Mononuclear cell (primary cell): Measurements from ENCODE around the gene MRGPRG. TPM values are rescaled to one million over a fixed set of nuclear protein-coding genes. Genes with fewer than 3 reads are reported as not detected.
"Not testable (repeated sequence)": the region's sequence is repeated elsewhere in the genome, so short reads cannot be mapped to it uniquely, and the experiment has no call there.

ENCODE experiments used
- H3K27me3 ChIP-seq: 2 replicates; pipeline ENCODE4 v1.6.0; 2011; ENCODE audit warnings: low read length, control low read depth; ENCODE audit not compliant: insufficient read depth
- H3K4me1 ChIP-seq: 2 replicates; pipeline ENCODE4 v1.5.1; 2011; ENCODE audit warnings: mild to moderate bottlenecking, low read length, control low read depth; ENCODE audit not compliant: insufficient read depth
- H3K4me3 ChIP-seq: 2 replicates; pipeline ENCODE4 v1.5.1; 2011; ENCODE audit warnings: mild to moderate bottlenecking, low read length, moderate library complexity
- H3K9me3 ChIP-seq: 2 replicates; pipeline ENCODE4 v1.5.1; 2011; ENCODE audit warnings: low read depth, mild to moderate bottlenecking, control low read depth, low read length
- total RNA-seq: library from RNA; depleted of rRNA; stranded (reverse); fragments of >200 nt; gene quantifications from one replicate; pipeline ENCODE4 v1.2.3, GENCODE V29; 2012

Gene MRGPRG
- total RNA-seq, 1 donor: not detected

- H3K9me3 ChIP-seq: peaks cover under 1% of the 10 kb centered on the region
- no peak overlapping the region for H3K4me3 ChIP-seq
- H3K4me1 ChIP-seq: no peaks in the 10 kb centered on the region
- no peaks in the 10 kb centered on the region for H3K27me3 ChIP-seq
These were observed 36.2 kb downstream of the MRGPRG start for GRCh38 chr11:3182462-3182852.

GRCh38 chr11:3181725-3182461 is 36.7 kb downstream of the MRGPRG start:
- no peaks in the 10 kb centered on the region for H3K27me3 ChIP-seq
- no peak overlapping the region for H3K4me3 ChIP-seq
- H3K9me3 ChIP-seq: peaks cover 7% of the 10 kb centered on the region
- H3K4me1 ChIP-seq: no peaks in the 10 kb centered on the region

DNA sequence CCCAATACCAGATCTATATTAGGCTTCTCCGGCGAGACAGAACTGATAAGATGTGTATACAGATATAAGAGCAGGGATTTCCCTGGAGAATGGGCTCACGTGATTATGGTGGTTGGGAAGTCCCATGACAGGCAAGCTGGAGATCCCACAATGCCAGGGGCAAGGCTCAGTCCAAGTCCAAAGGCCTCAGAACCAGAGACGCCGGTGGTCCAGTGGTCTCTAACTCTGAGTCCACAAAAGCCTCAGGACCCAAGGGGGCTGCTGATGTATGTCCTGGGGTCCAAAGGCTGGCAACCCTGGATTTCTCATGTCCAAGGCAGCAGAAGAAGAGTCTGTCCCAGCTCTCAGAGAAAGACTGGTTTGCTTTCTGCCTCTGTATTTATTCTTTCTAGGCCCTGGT is 37.7 kb downstream of the MRGPRG start:
- no peak overlapping the region for H3K4me3 ChIP-seq
- no peaks in the 10 kb centered on the region for H3K4me1 ChIP-seq
- peaks cover 16% of the 10 kb centered on the region for H3K9me3 ChIP-seq
- H3K27me3 ChIP-seq: peaks cover 3% of the 10 kb centered on the region

- peaks cover 16% of the 10 kb centered on the region for H3K9me3 ChIP-seq
- H3K27me3 ChIP-seq: peaks cover 3% of the 10 kb centered on the region
These were observed 40.3 kb downstream of the MRGPRG start for GRCh38 chr11:3178349-3178748.

GRCh38 chr11:3177931-3178330 is 40.7 kb downstream of the MRGPRG start:
- peaks cover 3% of the 10 kb centered on the region for H3K27me3 ChIP-seq

More at GRCh38 chr11:3178349-3178748, 40.3 kb downstream of the MRGPRG start:
- Histone ChIP-seq H3K4me1 (no peaks in the 10 kb centered on the region), H3K4me3 (no peak overlapping the region)

DNA sequence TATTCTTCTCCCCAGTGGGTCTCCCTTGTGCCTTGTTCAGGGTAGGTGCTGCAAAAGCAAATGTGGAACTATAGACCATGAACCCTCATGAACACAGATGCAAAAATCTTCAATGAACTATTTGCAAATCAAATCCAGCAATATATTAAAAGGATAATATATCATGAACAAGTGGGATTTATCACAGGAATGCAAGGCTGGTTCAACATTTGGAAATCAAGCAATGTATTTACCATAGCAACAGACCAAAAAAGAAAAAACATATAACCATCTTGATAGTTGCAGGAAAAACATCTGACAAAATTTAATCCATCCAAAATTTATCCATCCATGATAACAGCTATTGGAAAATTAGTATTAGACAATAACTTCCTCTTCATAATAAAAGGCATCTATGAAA is 42.1 kb downstream of the MRGPRG start:
- Histone ChIP-seq H3K9me3 (peaks cover 16% of the 10 kb centered on the region), H3K4me1 (no peaks in the 10 kb centered on the region), H3K27me3 (peaks cover 3% of the 10 kb centered on the region), H3K4me3 (no peak overlapping the region)

More at GRCh38 chr11:3177931-3178330, 40.7 kb downstream of the MRGPRG start:
- H3K4me1 ChIP-seq: no peaks in the 10 kb centered on the region
- H3K4me3 ChIP-seq: no peak overlapping the region
- peaks cover 16% of the 10 kb centered on the region for H3K9me3 ChIP-seq

DNA sequence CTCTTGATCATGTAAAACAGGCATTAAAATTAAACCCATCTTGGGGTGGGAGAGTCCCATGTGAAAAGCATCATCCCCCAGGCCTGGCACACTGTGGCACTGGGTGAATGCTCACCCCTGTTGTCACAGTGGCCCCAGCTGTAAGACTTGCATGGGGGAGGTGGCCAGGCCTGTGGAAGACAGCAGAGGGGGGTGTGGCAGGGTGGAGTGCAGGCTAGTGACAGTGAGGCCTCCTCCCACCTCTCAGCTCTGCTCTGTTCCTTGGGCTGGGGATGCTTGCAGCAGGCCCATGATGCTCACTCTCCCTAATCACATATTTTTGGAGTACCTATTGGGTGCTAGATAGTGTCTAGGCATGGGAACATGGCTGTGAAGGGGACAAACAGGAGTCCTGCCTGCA is 43.4 kb downstream of the MRGPRG start:
- no peak overlapping the region for H3K4me3 ChIP-seq
- peaks cover 16% of the 10 kb centered on the region for H3K9me3 ChIP-seq
- H3K27me3 ChIP-seq: peaks cover 3% of the 10 kb centered on the region
- H3K4me1 ChIP-seq: no peaks in the 10 kb centered on the region

- no peak overlapping the region for H3K4me3 ChIP-seq
- H3K9me3 ChIP-seq: peaks cover 16% of the 10 kb centered on the region
- peaks cover 5% of the 10 kb centered on the region for H3K27me3 ChIP-seq
- peaks cover 5% of the 10 kb centered on the region for H3K4me1 ChIP-seq
These were observed 44.2 kb downstream of the MRGPRG start for GRCh38 chr11:3174387-3174786.

- Histone ChIP-seq H3K4me1 (peaks cover 11% of the 10 kb centered on the region), H3K27me3 (peaks cover 5% of the 10 kb centered on the region), H3K4me3 (no peak overlapping the region), H3K9me3 (peaks cover 16% of the 10 kb centered on the region)
These were observed 44.8 kb downstream of the MRGPRG start for GRCh38 chr11:3173795-3174194.

DNA sequence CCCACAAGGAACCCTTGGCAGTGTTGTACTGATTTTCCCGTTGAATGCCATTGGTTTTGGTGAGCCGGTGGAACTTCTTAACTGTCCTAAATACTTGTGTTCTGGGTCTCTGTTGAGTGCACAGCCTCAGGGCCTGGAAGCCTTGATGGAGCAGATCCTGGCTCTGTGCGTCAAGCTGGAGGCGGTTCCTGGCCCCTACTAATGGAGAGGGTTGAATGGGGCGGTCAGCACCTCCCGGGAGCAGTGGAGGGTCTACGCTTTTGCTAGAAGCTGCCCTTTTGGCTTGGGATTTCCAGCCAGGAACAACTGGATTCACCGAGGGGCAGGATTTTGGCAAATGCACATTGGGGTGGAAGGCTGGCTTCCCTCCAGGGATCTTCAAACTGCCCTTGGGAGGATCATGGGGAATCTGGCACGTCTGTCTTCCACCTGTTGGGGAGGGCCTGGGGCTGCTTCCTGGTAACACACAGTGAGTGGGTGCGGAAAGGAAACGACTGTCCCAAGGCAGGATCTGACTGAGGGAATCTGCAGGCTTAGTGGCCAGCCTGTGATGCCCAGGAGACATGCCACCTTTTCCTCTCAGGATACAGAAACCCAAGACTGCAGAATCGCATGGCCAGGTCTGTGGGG is 46.6 kb downstream of the MRGPRG start:
- no peak overlapping the region for H3K4me3 ChIP-seq

DNA sequence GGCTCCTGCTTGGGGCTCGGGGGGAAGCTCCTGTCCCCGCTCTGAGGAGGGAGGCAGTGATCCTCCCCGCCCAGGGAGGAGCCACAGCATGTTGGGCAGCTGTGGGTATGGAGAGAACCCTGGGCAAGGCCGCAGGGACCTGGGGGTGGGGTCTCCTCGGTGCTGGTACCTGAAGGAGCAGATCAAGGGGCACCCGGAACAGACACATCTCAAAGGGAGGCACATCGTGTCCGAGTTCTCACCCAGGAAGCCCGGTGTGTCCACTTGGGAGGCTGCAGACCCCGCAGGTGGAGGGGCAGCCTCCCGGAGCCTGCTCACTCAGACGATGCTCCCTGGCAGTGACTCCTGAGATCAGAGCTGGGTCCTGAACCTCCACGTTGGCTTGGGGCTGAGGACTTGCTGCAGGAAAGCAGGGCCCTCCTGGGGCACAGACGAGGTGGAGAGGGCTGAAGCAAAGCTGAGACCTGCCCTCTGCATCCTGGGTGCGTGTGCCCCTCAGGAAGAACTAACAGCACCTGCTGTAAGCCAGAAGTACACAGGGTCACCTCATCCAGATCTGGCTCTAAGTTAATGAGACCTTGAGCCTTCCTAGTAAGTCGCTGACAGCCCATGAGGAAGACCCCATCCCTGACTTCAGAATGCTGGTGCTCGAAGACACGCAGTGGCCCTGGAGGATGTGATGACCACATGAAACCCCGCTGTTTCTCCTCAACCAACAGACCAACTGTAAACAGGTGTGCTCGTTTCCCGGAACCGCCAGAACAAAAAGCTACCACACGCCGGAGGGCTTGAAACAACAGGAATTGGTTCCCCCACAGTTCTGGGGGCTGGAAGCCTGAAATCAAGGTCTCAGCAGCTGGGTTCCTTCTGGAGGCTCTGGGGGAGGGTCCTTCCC is 47.6 kb downstream of the MRGPRG start:
- H3K9me3 ChIP-seq: peaks cover under 1% of the 10 kb centered on the region
- peaks cover 11% of the 10 kb centered on the region for H3K4me1 ChIP-seq
- H3K27me3 ChIP-seq: peaks cover 2% of the 10 kb centered on the region
- no peak overlapping the region for H3K4me3 ChIP-seq

More for the DNA sequence above, 46.6 kb downstream of the MRGPRG start:
- peaks cover 10% of the 10 kb centered on the region for H3K9me3 ChIP-seq
- H3K4me1 ChIP-seq: peaks cover 11% of the 10 kb centered on the region
- H3K27me3 ChIP-seq: peaks cover 5% of the 10 kb centered on the region

DNA sequence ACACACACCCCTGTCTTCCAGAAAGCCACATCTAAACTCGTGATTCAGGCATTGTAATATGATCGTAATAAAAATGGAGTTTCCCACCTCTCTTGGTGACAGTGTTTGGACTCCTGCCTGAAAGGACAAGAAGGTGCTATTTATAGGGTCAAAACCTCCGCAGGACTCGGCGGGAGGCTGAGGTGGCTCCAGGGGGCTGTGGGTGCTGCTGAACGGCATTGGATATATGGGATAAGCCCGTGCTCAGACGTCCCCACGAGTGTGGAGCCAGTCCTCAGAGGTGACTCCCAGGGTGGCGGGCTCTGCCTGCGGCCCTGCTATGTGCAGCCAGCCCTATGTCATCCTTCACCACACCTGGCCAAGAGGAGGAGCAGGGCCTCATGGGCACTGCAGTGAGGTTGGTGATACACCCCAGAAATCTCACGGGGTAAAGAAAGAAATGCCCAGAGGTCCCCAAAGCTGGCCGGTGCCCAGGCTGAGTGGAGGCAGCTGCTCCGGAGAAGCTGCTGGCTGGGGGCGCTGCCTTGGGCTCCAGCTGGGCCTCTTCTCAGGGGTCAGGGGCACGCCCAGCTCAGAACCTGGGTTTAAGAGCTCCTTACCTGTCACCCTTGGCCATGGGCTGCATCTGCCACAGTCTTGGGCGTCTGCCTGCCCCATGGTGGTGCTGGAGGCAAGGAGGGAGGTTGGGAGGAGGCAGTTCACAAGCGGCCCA is 48.4 kb downstream of the MRGPRG start:
- peaks cover 18% of the 10 kb centered on the region for H3K4me1 ChIP-seq
- H3K4me3 ChIP-seq: no peak overlapping the region
- H3K27me3 ChIP-seq: peaks cover 2% of the 10 kb centered on the region
- H3K9me3 ChIP-seq: no peaks in the 10 kb centered on the region

GRCh38 chr11:3169255-3170043 is 49.2 kb downstream of the MRGPRG start:
- Histone ChIP-seq H3K27me3 (peaks cover 2% of the 10 kb centered on the region), H3K4me3 (no peak overlapping the region), H3K4me1 (peaks cover 20% of the 10 kb centered on the region), H3K9me3 (no peaks in the 10 kb centered on the region)

DNA sequence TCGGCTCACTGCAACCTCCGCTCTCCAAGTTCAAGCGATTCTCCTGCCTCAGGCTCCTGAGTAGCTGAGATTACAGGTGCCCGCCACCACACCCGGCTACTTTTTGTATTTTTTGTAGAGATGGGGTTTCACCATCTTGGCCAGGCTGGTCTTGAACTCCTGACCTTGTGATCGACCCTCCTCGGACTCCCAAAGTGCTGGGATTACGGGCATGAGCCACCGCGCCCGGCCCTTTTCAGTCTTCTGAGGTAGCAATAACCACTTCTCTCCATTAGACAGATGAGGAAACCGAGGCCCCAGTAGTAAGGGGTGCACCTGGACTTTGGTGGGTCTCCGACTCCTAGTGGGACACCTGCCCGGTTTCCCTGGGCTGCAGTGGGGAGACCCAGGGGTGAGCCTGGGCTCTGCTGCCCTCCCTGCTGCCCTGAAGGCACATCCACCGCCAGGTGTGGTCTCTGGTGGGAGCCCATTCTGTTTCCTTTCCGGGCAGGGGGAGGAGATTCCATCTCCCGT is 49.8 kb downstream of the MRGPRG start:
- H3K9me3 ChIP-seq, H3K4me3 ChIP-seq, H3K27me3 ChIP-seq: not testable (repeated sequence)
- H3K4me1 ChIP-seq: peaks cover 26% of the 10 kb centered on the region
